ENCODE data around the gene EIF4ENIF1. TPM values are rescaled to one million over a fixed set of nuclear protein-coding genes. Genes with fewer than 3 reads are reported as not detected.
A peak's percentile ranks its signal among the peaks of the same experiment; 100 is the strongest.

Gene EIF4ENIF1
- total RNA-seq, 2 experiments from 2014 or later = 9.4 to 10.6 TPM

DNA sequence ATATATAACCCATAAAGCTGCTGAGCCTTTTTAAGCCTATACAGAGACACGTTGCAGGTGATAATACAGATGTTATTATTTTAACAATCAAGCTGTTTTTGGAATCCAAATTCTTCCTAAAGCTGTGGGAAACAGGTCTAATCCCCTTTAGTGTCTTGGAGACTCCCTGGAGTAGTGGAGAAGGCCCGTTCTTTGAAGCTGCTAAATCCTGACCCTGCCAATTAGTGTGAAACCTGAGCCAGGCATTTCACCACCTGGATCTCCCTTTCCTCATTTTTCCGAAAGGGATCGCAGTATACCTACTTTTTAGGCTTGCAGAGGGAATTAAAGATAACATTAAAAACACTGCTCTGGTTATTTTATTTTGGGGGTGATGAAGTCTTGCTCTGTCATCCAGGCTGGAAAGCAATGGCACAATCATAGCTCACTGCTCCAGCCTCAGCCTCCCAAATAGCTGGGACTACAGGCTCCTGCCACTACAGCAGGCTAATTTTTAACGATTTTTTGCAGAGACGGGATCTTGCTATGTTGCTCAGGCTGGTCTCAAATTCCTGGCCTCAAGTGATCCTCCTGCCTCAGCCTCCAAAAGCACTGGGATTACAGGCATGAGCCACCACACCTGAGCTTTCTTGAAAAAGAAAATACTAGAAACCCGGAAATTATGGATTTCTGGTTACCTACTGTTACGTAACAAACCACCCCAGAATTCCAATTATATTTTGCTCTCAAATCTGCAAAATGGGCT lies 1.7 kb upstream of the EIF4ENIF1 start:
- Histone ChIP-seq H3K4me3 (ENCODE audit: low read length) (peak overlapping the region; percentile 78), H3K36me3 (ENCODE audit: insufficient read depth, low read length) (peaks cover 4% of the 10 kb centered on the region), H3K27me3 (ENCODE audit: control insufficient read depth in 1 of 2, insufficient read depth in 2 of 2, low read length in 2 of 2) (no peaks in the 10 kb centered on the region), H3K9me3 (ENCODE audit: control insufficient read depth in 1 of 2, insufficient read depth in 1 of 2, low read length in 2 of 2) (no peaks in the 10 kb centered on the region), H3K27ac (ENCODE audit: low read depth in 1 of 2, low read length in 2 of 2) (peak overlapping the region; percentile 88 to 92), H3K4me1 (ENCODE audit: insufficient read depth, low read length) (peaks cover 49% of the 10 kb centered on the region)
- ATAC-seq (ENCODE audit: poor library complexity) (no peak), DNase-seq (no peak)
- ChIA-PET POLR2A (interaction anchor here (0.8 to 1.7 kb wide), 6 partner anchors 48 to 199 kb away, joined by 3 to 6 read pairs (median 3); partner anchors contain the start of genes PATZ1, PIK3IP1 and PISD), CTCF (interaction anchor here (0.8 to 1.2 kb wide), 2 partner anchors 30 to 40 kb away, joined by 3 read pairs; no protein-coding TSS in a partner anchor)
- intact Hi-C loops (cut with DNase I, micrococcal nuclease) = loop anchor here (2.0 to 10.0 kb wide), 5 partner anchors 63 to 983 kb away; partner anchors contain the start of gene FBXO7 (in 1 of the 2)
- Mint-ChIP-seq H3K4me1 (ENCODE audit: low read depth) (peaks cover 58% of the 10 kb centered on the region), H3K36me3 (ENCODE audit: low read depth) (peaks cover 28% of the 10 kb centered on the region), H3K27ac (peak overlapping the region; percentile 97), H3K9me3 (no peaks in the 10 kb centered on the region), H3K4me3 (peak overlapping the region; percentile 91), H3K27me3 (no peaks in the 10 kb centered on the region)
- TF ChIP-seq, protein P1, sequence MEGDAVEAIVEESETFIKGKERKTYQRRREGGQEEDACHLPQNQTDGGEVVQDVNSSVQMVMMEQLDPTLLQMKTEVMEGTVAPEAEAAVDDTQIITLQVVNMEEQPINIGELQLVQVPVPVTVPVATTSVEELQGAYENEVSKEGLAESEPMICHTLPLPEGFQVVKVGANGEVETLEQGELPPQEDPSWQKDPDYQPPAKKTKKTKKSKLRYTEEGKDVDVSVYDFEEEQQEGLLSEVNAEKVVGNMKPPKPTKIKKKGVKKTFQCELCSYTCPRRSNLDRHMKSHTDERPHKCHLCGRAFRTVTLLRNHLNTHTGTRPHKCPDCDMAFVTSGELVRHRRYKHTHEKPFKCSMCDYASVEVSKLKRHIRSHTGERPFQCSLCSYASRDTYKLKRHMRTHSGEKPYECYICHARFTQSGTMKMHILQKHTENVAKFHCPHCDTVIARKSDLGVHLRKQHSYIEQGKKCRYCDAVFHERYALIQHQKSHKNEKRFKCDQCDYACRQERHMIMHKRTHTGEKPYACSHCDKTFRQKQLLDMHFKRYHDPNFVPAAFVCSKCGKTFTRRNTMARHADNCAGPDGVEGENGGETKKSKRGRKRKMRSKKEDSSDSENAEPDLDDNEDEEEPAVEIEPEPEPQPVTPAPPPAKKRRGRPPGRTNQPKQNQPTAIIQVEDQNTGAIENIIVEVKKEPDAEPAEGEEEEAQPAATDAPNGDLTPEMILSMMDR (IDR thresholded peaks at IDR 0.05) = no peak

DNA sequence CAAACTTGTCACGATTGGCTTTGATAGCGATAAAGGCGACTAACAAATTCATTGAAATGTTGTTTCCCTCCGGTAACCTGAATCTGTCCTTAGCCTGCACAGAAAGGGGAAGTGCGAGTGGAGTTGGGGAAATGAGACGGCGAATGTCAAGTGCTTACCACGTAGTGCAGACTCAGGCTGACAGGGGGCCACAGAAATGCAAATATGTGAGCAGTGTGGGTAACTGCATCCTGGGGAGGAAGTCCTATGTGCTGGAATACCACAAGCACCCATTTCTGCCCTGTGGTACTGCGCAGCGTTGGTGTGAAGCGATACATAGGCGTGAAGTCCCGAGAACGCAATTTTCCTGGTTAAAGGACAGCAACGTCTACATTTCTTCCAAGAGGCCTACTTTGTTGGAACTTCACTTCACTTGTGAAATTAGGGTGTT lies 869 bp upstream of the EIF4ENIF1 start:
- POLR2A ChIA-PET = interaction anchor here (1.0 to 2.0 kb wide), 9 partner anchors 11 to 521 kb away, joined by 3 to 7 read pairs (median 4); partner anchors contain the start of genes MORC2, PATZ1, PIK3IP1 and PISD
- intact Hi-C loops (cut with DNase I, micrococcal nuclease) = loop anchor here (2.0 to 10.0 kb wide), 5 partner anchors 64 to 984 kb away; partner anchors contain the start of gene FBXO7 (in 1 of the 2)
- Mint-ChIP-seq H3K9me3 (no peaks in the 10 kb centered on the region), H3K4me3 (peak overlapping the region; percentile 91), H3K27ac (peak overlapping the region; percentile 97), H3K27me3 (no peaks in the 10 kb centered on the region), H3K4me1 (ENCODE audit: low read depth) (peaks cover 51% of the 10 kb centered on the region), H3K36me3 (ENCODE audit: low read depth) (peaks cover 28% of the 10 kb centered on the region)
- ATAC-seq (ENCODE audit: poor library complexity) (peak; percentile 65), DNase-seq (peak; percentile 20 to 86 (median 48))
- H3K27me3 ChIP-seq (ENCODE audit: control insufficient read depth in 1 of 2, insufficient read depth in 2 of 2, low read length in 2 of 2) = no peaks in the 10 kb centered on the region
- CTCF ChIA-PET = interaction anchor here (0.8 kb wide), 1 partner anchor 31 kb away, joined by 3 read pairs; no protein-coding TSS in a partner anchor
- H3K4me3 ChIP-seq (ENCODE audit: low read length) = peak overlapping the region; percentile 78
- H3K36me3 ChIP-seq (ENCODE audit: insufficient read depth, low read length) = peaks cover 4% of the 10 kb centered on the region
- TF ChIP-seq, protein P1 (IDR thresholded peaks at IDR 0.05) = no peak
- H3K27ac ChIP-seq (ENCODE audit: low read depth in 1 of 2, low read length in 2 of 2) = peak overlapping the region; percentile 88 to 92
- H3K9me3 ChIP-seq (ENCODE audit: control insufficient read depth in 1 of 2, insufficient read depth in 1 of 2, low read length in 2 of 2) = no peaks in the 10 kb centered on the region
- H3K4me1 ChIP-seq (ENCODE audit: insufficient read depth, low read length) = peaks cover 44% of the 10 kb centered on the region

DNA sequence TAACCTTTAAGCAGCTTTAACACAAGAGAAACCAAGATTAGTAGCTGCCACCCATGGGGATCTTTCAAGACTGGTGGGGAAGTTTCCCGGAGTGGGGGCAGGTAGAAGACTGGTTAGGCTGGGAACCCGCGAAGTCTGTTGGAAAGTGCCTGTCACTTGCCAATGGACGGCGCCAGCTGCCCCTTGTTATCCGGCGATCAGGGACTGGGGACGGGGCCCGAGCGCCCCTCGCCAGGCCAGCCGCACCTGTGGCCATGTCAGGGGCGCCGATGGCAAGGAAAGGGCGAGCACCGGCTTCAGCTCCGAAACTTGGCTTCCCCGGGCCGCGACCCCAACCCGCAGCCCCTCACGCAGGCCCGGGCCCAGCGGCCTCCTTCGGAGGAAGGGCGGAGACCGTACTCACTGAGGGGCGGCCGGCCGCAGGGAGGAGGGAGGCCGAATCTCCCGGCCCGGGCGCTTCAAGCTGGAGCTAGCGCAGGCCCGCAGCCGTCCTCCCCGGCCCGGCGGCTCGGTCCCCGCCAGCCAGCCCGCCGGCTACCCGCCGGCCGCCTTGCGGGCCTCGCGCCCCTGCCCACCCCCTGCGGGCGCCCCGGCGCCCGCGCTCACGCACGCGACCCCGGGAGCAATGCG lies 539 bp downstream of the EIF4ENIF1 start:
- CTCF ChIA-PET = no interaction called here
- ATAC-seq (ENCODE audit: poor library complexity) (peak; percentile 2), DNase-seq (peak in 6 of 14 experiments; percentile 10 to 62 (median 36))
- H3K9me3 Mint-ChIP-seq = no peaks in the 10 kb centered on the region
- peak overlapping the region; percentile 91 for H3K4me3 Mint-ChIP-seq
- no peaks in the 10 kb centered on the region for H3K27me3 Mint-ChIP-seq
- TF ChIP-seq, protein P1 (IDR thresholded peaks at IDR 0.05) = no peak
- intact Hi-C loops (cut with DNase I, micrococcal nuclease) = loop anchor here (1.0 to 10.0 kb wide), 6 partner anchors 8 to 894 kb away; partner anchors contain the start of genes PATZ1 (in 2 of the 2), DRG1 (in 1 of the 2), PES1 (in 1 of the 2) and PRR14L (in 1 of the 2)
- peak overlapping the region; percentile 55 to 66 for H3K27ac ChIP-seq (ENCODE audit: low read depth in 1 of 2, low read length in 2 of 2)
- peaks cover 42% of the 10 kb centered on the region for H3K36me3 Mint-ChIP-seq (ENCODE audit: low read depth)
- POLR2A ChIA-PET = interaction anchor here (0.7 to 2.1 kb wide), 7 partner anchors 9 to 520 kb away, joined by 3 to 12 read pairs (median 5); partner anchors contain the start of genes MORC2 and TUG1
- H3K4me1 ChIP-seq (ENCODE audit: insufficient read depth, low read length) = peaks cover 32% of the 10 kb centered on the region
- H3K36me3 ChIP-seq (ENCODE audit: insufficient read depth, low read length) = peaks cover 10% of the 10 kb centered on the region
- H3K9me3 ChIP-seq (ENCODE audit: control insufficient read depth in 1 of 2, insufficient read depth in 1 of 2, low read length in 2 of 2) = no peaks in the 10 kb centered on the region
- peaks cover 58% of the 10 kb centered on the region for H3K4me1 Mint-ChIP-seq (ENCODE audit: low read depth)
- H3K4me3 ChIP-seq (ENCODE audit: low read length) = peak overlapping the region; percentile 78
- no peaks in the 10 kb centered on the region for H3K27me3 ChIP-seq (ENCODE audit: control insufficient read depth in 1 of 2, insufficient read depth in 2 of 2, low read length in 2 of 2)
- peak overlapping the region; percentile 97 for H3K27ac Mint-ChIP-seq
